SU-DHL-6 (cell line): ENCODE measurements around the gene NXN.

Experiments used
- H2AFZ ChIP-seq: fragments of 200-600 bp; sonication (generic); 2 replicates; pipeline ENCODE4 v1.6.1; 2014; ENCODE audit warnings: low read depth, mild to moderate bottlenecking, moderate library complexity, mixed read lengths, antibody characterized with exemption, low read length; ENCODE audit not compliant: severe bottlenecking
- H3F3A ChIP-seq: fragments of 200-600 bp; shearing (Covaris generic); 2 replicates; pipeline ENCODE4 v1.6.0; 2016; ENCODE audit warnings: antibody characterized with exemption, mild to moderate bottlenecking; ENCODE audit not compliant: insufficient read depth
- H3K27ac ChIP-seq: fragments of 200-600 bp; sonication (generic); 2 replicates; pipeline ENCODE4 v1.5.1; 2016; ENCODE audit warnings: low read depth, mild to moderate bottlenecking, low read length, moderate library complexity, mixed read lengths
- H3K27me3 ChIP-seq: fragments of 200-600 bp; sonication (generic), shearing (Covaris generic); 2 replicates; pipeline ENCODE4 v1.6.0; 2014; ENCODE audit warnings: mild to moderate bottlenecking, low read length
- H3K36me3 ChIP-seq: fragments of 200-600 bp; sonication (generic); 2 replicates; pipeline ENCODE4 v1.6.1; 2014; ENCODE audit warnings: mild to moderate bottlenecking, low read length, mixed read lengths
- H3K4me2 ChIP-seq: fragments of 300-600, 200-600 bp; shearing (Covaris generic), sonication (generic); 2 replicates; pipeline ENCODE4 v1.6.0; 2014; ENCODE audit warnings: low read length, low read depth, mild to moderate bottlenecking; ENCODE audit not compliant: poor library complexity, severe bottlenecking
- H3K4me3 ChIP-seq: fragments of 200-600 bp; sonication (generic); 2 replicates; pipeline ENCODE4 v1.5.1; 2014; ENCODE audit warnings: antibody characterized with exemption, low read length, mild to moderate bottlenecking, mixed read lengths; ENCODE audit not compliant: insufficient read depth, poor library complexity, severe bottlenecking
- H3K79me2 ChIP-seq: fragments of 200-600 bp; sonication (generic); 2 replicates; pipeline ENCODE4 v1.6.1; 2014; ENCODE audit warnings: mild to moderate bottlenecking, low read length, moderate library complexity; ENCODE audit not compliant: insufficient read depth
- H3K9ac ChIP-seq: fragments of 200-600 bp; sonication (generic); 2 replicates; pipeline ENCODE4 v1.7.0; 2014; ENCODE audit warnings: mild to moderate bottlenecking, low read length
- H3K9me2 ChIP-seq: fragments of 200-600 bp; sonication (generic); replicated peaks from 2 replicates; pipeline ENCODE4 v1.6.1; 2014; ENCODE audit warnings: low read length; ENCODE audit not compliant: insufficient read depth
- H3K9me3 ChIP-seq: fragments of 200-600 bp; sonication (generic); 2 replicates; pipeline ENCODE4 v1.6.1; 2014; ENCODE audit warnings: low read length, mixed read lengths; ENCODE audit not compliant: insufficient read depth
- H4K20me1 ChIP-seq: fragments of 200-600 bp; sonication (generic); 2 replicates; pipeline ENCODE4 v1.6.1; 2014; ENCODE audit warnings: low read depth, mild to moderate bottlenecking, antibody characterized with exemption, low read length, moderate library complexity, mixed read lengths
- CTCF ChIP-seq: fragments of 200-600 bp; sonication (generic); IDR thresholded peaks from one replicate; pipeline ENCODE4 v1.5.1; 2017; ENCODE audit warnings: antibody characterized with exemption, mild to moderate bottlenecking, low read length, moderate library complexity; ENCODE audit not compliant: insufficient read depth, poor library complexity, severe bottlenecking
- EZH2phosphoT487 ChIP-seq: fragments of 200-600 bp; sonication (generic), shearing (Covaris generic); conservative IDR thresholded peaks from 2 replicates; pipeline ENCODE4 v1.6.1; 2018; ENCODE audit warnings: mild to moderate bottlenecking, antibody characterized with exemption, low read length, moderate library complexity, mixed read lengths

Gene NXN

GRCh38 chr17:978103-979093, 1.2 kb downstream of the NXN start:
- Histone ChIP-seq H3K9me3 (no peaks in the 10 kb centered on the region), H3K27ac (no peak overlapping the region), H3K79me2 (no peaks in the 10 kb centered on the region), H3K9ac (no peak overlapping the region), H2AFZ (no peak overlapping the region), H3K4me2 (peak overlapping the region; percentile 34), H4K20me1 (no peaks in the 10 kb centered on the region; the same call in 1 of the 2 replicates), H3K36me3 (no peaks in the 10 kb centered on the region), H3F3A (peaks cover 14% of the 10 kb centered on the region; the same call in 1 of the 2 replicates), H3K9me2 (no peaks in the 10 kb centered on the region), H3K4me3 (no peak overlapping the region), H3K27me3 (no peaks in the 10 kb centered on the region)
- TF ChIP-seq EZH2phosphoT487 (no peak), CTCF (no peak)

GRCh38 chr17:977166-977565, 2.4 kb downstream of the NXN start:
- H3K4me2 ChIP-seq: no peak overlapping the region
- H2AFZ ChIP-seq: no peak overlapping the region
- no peak overlapping the region for H3K27ac ChIP-seq
- no peak overlapping the region for H3K9ac ChIP-seq
- H3K27me3 ChIP-seq: no peaks in the 10 kb centered on the region
- no peaks in the 10 kb centered on the region; the same call in 1 of the 2 replicates for H4K20me1 ChIP-seq
- TF ChIP-seq EZH2phosphoT487: no peak
- no peak for TF ChIP-seq CTCF
- H3K79me2 ChIP-seq: no peaks in the 10 kb centered on the region
- H3K4me3 ChIP-seq: no peak overlapping the region
- H3K9me2 ChIP-seq: no peaks in the 10 kb centered on the region
- H3K36me3 ChIP-seq: no peaks in the 10 kb centered on the region
- H3K9me3 ChIP-seq: no peaks in the 10 kb centered on the region
- peaks cover 14% of the 10 kb centered on the region; the same call in 1 of the 2 replicates for H3F3A ChIP-seq

- Histone ChIP-seq H3K27me3 (no peaks in the 10 kb centered on the region), H3K4me2 (no peak overlapping the region), H3K9me2 (no peaks in the 10 kb centered on the region), H3K9ac (no peak overlapping the region), H2AFZ (no peak overlapping the region), H3K4me3 (no peak overlapping the region), H3F3A (peaks cover 13% of the 10 kb centered on the region; the same call in 1 of the 2 replicates), H4K20me1 (no peaks in the 10 kb centered on the region; the same call in 1 of the 2 replicates), H3K79me2 (no peaks in the 10 kb centered on the region), H3K36me3 (no peaks in the 10 kb centered on the region), H3K27ac (no peak overlapping the region), H3K9me3 (no peaks in the 10 kb centered on the region)
- no peak for TF ChIP-seq CTCF
These were observed 3.3 kb downstream of the NXN start for GRCh38 chr17:976312-976711.
